HuH-7 (cell line): ENCODE results near the gene CMTM7.
"Not testable (repeated sequence)": the region's sequence is repeated elsewhere in the genome, so short reads cannot be mapped to it uniquely, and the experiment has no call there.

Experiments used
- DNase-seq: peaks from one replicate; pipeline ENCODE4 v3.0.0; 2011; ENCODE audit warnings: low spot score

Gene CMTM7

DNA sequence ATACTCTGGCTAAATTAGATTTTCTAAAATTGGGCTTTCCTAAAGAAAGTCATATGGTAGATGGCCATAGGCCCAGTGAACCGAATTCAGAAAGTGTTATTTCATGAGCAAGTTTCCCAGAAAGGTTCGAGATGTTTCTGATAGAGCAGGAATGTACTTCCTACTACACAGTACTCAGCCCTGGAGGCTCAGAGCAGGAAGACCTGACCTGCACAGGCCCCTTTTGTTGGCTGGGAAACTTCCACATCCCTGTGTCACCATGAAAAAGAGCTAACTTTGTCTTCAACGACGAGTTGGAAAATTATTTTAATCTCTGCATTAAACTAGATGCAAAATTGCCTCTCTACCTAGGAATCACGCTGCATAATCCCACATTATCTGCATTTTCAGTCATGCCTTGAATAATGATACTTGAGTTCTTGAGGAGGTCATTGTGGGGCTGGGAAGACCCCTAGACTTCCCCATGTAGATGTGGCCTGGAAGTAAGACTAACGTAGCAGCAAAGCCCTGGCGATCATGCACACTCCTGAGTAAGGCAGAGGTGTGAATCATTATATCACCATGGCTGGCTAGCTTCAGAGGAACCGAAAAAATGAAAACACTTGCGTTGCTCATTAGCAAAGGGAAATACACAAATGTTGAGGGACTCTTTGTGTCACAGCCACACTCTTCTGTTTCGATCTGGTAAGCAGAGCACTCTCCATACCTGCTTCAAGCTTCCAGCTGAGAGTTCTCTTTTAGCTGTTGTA lies 47.1 kb downstream of the CMTM7 start:
- DNase-seq: no peak

DNA sequence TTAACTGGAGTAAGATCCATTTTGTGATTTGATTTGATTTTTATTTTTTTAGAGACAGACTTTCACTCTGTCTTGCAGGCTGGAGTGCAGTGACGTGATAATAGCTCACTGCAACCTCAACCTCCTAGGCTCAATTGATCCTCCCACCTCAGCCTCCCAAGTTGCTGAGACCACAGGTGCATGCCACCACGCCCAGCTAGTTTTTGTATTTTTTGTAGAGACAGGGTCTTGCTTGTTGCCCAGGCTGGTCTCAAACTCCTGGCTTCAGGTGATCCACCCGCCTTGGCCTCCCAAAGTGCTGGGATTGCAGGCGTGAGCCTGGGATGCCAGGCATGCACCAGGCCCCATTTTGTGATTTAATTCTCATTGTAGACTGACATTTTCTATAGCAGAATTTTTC lies 47.8 kb downstream of the CMTM7 start:
- not testable (repeated sequence) for DNase-seq

DNA sequence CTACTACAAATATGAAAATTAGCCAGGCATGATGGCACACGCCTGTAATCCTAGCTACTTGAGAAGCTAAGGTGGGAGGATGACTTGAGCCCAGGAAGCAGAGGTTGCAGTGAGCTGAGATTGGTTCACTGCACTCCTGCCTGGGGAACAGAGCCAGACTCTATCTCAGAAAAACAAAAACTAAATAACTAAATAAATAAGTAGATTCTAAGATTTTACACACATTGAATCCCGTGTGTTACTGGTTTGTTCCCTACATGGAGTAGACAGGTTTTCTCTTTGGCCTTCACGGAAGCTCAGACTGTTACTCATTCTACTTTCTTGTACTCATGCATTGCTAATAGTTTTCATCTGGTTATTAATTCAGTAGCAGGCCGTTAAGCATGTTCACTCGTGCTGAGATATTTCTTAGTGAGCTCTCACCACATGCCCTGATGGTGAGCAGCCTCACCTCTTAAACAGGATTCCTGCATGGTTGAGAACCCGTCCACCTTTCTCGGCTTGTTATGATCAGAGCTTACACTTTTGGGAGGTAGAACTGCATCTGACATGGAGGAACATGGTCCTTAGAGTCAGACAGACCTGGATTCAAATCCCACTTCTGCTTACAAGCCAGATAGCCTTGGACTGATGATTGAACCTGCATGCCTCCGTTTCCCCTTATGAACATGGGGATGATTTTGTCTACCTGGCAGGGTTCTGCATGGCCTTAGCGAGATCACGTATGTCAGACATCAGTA lies 49.1 kb downstream of the CMTM7 start:
- no peak for DNase-seq

DNA sequence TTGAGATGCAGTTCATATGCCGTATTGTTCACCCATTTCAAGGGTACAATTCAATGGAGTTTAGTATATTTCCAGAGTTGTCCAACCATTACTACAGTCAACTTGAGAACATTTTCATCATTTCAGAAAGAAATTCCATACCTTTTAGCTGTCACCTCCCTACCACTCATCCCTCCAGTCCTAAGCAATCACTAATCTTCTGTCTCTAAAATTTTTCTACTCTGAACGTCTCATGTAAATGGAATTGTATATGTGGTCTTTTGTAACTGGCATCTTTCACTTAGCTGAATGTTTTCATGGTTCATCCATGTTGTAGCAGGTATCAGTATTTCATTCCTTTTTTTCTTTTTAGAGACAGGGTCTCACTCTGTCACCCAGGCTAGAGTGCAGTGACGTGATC lies 51.1 kb downstream of the CMTM7 start:
- no peak for DNase-seq

DNA sequence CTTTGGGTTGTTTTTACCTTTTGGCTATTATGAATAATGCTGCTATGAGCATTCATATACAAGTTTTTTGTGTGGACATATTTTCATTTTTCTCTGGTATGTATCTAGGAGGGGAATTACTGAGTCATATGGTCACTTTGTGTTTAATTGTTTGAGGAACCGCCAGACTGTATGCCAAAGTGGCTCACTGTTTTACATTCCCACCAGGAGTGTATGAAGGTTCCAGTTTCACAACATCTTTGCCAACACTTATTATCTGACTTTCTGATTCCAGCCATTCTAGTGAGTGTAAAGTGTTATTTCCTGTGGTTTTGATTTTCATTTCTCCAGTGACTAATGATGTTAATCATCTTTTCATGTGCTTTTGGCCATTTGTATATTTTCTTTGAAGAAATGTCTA lies 51.8 kb downstream of the CMTM7 start:
- DNase-seq: no peak

DNA sequence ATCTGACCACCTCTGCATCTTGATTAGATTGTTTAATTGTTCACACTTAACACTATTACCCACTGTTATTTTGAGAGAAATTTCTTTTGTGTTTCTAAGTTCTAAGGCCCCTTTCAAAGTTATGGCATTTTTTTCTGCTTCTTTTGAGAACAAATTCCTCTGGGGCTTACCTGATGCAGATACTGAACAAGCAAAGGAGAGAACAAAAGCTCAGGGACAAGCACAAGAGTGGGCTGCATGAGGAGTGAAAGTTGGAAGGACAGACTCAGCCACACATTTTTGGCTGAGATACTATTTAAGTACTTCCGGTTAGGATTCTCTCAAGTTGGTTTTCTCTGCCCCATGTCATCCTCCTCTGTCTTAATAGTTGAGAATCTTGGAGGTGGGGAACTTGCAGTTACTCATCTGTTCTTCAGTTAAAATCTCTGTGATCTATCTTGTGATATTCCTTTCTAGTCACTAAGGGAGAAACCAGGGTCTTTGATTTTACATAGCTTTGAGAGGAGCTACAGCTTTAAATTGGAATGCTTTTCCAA lies 56.3 kb downstream of the CMTM7 start:
- no peak for DNase-seq

DNA sequence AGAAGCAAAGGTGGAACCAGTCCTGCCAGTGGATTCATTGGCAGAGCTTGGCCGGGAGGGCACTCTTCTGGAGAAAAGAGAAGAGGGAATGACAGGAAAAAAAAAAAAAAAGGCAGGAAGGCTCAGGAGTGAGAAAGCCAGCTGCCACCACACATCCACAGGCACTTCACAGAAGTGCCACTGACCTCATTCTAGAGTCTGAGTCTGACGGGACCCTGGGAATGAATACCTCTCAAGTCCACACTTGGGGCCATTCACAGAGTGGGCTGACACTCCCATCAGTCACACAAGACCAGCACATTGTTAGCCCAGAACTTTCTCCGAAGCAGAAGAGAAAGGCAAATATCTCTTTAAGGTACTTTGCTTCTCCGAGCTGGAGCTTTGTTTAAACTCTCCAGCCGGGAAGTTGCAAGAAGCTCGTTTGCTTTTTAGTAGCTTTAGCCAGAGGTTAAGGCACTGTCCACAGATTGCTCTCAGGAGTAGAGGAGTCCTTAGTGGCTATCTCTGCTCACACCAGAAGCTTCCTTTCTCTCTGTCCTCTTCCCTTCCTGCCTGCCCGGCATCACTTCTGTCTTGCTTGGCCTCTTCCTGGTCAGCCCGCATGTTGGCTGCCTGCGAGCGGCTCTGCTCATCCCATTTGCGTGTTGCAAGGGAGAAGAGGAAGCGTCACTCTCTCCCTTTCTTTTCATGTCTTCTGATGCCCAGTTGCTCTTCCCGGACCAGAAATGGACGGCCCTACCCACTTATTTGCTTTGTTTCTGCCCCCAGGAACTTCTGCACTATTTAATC lies 57.2 kb downstream of the CMTM7 start:
- DNase-seq: no peak

DNA sequence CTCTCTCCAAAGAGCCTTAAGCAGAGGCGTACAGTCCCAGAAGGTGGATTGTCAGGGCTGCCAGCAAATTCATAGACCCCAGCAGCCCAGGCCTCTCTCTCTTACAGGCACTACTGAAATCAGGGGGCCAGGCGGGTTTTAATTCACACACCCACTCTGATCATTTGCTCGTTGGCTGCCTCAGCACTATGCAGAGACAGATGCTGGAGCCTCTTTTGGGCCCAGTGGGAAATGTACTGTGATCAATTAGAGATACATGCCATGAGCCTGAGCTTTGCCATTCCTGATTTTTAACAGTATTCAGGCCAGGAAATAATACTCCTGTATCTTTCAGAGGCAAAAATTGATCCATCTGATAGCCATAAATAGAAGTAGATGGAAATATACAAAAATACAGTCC lies 58.0 kb downstream of the CMTM7 start:
- no peak for DNase-seq

DNA sequence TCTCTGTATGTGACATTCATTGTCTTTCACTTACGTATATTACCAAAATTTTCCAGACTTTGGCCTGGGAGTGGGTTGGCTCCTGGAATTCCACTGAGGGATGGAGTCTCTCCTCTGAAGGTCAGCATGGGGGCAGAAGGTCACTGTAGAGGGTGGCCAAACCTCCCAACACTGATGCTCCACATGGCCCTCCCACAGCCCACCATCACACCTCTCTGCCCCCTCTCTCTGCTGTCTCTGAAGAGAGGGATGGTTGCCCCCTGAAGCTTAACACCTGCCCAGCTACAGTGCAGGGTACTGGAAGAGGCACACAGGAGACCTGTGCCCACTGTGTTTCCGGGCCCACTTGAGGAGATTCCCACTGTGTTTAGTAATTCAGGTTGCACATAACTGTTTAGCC lies 58.8 kb downstream of the CMTM7 start:
- DNase-seq: no peak

DNA sequence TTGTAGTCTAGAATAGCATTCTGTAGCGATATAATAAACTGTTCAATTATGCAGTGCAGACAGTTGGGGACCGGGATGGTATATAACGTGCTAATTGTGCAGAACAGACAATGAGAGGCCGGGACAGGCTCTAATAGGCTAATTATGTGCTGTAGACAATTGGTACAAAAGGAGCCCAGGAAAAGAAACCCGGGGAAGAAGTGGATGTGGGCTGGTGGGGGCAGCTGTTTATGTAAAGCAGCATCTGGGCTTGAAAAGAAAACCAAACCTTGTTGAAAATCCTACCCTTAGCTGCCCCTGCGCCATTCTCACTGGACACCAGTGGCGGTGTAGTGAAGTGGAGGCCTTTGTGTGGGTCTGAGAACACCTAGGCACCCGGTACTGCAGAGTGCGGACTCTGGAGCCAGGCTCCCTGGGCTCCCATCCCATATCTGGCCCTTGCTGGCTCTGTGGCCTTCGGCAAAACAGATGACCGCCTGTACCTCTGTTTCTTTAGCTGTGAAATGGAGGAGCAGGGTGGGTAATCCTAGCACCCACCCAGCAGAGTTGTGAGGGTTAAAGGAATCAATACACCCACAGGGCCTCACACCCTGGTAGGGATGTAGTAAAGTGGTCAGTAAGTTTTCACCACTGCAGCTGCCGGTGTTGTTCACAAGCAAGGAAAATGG lies 59.5 kb downstream of the CMTM7 start:
- DNase-seq: no peak

DNA sequence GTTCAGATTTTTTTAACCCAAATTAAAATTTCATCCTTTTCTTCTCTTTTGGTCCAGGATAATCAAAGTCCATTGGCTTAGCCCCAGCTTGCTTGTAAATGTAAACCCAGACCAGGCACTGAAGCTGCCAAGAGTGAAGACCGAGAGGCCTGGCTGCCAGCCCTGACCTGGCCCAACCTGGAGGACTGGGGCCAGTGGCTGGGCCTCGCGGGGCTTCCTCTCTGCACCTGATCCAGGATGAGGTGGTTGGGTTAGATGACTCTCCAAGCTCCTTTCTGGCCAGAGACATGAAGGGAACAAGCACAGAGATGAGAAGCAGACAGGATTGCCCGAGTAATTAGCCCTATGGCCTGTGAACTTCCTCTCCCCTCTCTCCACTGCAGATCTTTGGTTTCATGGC lies 60.4 kb downstream of the CMTM7 start:
- DNase-seq: no peak

DNA sequence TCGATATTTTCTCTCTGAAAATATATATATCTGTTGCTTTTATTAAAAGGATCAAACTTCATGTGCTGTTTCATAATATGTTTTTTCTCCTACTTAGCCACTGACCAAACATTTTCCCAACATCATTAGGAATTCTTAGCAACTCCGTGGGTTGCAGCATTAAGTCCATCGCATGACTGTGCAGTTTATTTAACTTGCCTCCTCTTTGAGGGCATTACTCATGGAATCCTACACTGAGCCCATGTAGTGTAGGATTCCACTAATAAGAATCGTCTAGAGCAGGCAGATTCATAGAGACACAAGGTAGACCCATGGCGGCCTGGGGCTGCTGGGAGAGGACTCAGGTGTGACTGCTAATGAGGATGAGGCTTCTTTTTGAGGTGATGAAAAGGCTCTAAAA lies 61.7 kb downstream of the CMTM7 start:
- DNase-seq: no peak

DNA sequence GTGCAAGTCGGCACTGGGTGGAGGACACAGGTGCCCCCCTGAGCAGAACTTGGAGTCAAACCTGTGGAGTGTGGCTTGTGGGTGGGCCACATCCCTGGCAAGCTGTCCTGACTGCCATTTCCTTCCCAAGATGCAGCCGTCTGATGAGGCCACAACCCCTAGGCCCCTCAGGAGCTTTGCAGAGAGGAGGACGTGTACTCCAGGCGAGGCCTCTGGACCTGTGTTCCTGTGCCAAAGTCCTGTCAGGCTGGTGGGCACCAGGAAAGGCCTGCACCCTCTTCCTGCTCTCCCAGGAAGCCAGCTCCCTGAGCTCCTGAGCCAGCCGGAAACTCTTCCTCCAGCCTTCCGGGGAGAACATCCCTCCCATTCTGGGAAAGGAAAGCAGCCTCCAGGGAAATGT lies 62.5 kb downstream of the CMTM7 start:
- no peak for DNase-seq

DNA sequence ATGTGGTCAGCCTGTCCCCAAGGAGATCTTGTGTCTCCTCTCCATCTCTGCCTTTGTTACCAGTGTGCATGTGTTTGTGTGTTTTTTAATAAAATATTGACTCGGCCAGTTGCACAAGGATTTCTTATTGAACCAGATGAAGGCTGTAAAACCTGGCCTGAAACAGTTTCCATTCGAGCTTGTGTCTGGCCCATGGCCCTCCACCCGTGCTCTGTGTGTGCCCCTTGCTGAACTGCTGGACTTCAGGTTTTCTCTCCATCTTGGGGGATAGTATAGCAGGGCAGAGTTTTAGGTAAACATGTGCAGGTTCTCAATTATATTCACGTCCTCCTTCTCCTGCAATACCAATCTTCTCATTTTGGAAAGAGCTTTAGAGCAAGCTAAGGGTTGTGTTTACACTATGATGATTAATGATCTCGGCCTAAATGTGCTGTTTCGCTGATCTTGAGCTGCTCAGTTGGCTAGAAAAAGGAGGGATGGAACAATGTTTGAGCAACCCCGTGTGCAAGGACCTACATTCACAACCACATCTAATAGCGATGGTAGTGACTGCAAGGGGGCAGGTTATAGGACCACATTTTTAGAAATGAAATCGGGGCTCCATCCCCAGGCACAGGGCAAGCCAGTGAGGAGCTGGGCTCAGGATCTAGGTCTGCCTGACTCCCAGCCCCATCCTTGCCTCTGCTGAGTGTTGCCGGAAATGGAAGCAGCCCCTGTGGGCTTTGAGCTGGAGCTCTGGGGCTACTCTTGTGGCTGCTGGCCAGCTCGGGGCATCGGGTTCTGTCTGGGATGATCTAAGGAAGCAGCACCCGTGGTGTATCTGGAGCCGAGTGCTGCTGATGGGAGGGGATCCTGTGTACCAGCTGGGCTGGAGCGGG lies 63.3 kb downstream of the CMTM7 start:
- DNase-seq: no peak

DNA sequence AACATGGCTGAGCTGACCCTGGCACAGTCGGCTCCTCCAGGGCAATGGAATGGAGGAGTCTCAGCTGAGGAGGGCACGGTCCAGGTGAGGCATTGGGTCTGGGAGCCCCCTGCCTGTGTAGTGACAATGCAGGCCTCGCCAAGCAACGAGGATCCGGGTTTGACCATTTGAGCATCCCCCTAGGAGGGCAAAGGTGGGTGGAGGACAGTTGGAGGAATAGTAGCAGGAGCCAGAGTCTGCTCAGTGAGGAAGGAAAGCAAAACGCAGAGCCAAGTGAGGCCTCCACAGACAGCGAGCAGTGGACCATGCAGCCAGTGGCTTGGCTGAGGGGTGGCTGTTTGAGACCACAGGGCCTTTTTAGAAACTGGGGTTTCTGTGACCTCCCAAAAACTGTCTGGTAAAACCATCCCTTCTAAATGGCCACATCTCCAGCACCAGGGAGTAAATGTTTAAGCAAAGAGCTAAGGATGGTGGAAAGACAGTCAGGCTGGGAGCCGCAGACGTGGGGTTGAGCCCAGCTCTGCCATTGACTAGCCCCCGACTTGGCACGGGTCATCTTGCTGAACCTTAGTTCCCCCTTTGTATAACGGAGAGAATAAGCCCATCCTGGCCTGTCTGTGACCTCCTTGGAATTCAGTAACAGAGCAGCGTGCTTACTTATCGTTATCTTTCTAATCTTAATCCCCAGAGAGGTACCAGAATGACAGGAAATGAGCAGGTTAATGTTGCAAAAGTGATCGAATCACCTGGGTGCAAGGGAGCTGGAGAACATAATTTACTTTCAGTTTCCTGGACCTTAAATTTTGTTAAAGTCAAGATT lies 64.2 kb downstream of the CMTM7 start:
- no peak for DNase-seq

DNA sequence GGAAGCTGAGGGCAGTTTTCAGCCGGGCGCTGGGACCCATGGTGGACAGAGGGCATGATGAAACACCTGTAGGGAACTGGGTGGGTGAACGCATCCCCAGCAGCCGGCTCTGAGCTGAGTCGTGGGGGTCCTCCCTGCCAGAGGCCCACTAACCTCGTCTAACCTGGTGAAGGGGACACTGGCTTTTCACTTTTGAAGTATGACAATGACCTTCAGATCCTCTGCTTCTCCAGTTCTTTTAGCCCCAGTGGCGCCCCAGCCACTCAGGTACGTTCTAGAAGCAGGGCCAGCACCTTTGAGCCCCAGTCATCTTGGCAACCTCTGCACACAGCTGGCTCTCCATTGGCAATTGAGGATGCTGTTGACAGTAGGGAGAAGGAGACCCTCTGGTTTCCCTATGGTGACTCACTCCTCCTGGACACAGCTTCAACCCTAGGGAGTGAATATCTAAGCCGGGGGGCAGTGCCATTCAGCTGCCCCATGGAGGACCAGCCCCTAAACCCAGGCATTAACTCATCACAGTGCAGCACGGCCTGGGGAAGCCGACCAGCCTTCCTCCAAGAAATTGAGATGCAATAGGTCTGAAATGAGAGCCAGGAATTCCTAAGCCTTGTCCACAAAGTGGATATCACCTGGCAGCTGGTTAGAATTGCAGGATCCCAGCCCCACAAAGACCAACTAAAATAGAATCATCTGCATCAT lies 64.9 kb downstream of the CMTM7 start:
- no peak for DNase-seq

DNA sequence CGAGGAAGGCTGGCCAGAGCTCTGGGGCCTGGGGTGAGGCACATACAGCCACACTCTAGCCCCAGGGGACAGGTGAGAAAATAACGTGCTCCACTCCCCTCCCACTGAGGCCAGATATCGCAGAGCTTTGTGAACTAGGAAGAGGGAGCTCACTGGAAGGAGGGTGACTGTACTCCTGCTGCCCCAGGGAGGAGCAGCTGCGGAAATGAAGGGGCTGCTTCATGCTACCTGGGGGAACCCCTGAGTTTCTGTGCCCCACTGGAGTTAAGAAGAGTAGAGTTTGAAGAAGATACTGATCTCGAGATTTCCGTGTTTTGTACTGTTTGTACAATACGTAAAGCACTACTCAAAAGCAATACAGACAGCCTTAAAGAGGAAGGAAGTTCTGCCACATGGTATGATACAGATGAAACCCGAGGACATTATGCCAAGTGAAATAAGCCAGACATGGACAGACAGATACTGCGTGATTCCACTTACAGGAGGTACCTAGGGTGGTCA lies 66.4 kb downstream of the CMTM7 start:
- DNase-seq: no peak

DNA sequence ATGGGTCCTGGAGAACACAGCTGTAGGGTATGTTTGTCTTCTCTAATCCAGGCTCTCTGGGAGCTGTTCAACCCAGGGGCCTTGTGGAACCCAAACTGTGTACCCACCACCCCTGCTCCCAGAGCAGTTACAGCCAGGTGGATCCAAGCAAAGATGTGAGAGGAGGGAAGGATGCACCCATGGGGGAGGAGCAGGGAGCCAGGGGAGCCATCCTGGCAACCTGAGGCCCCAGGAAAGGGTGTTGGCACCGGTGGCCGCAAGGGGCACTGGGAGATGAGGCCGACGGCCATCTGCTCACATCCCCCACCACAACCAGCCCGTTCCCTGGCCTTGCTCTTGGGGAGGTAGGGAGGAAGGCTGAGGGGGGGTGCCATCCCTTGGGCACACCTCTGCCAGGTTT lies 67.8 kb downstream of the CMTM7 start:
- DNase-seq: no peak

DNA sequence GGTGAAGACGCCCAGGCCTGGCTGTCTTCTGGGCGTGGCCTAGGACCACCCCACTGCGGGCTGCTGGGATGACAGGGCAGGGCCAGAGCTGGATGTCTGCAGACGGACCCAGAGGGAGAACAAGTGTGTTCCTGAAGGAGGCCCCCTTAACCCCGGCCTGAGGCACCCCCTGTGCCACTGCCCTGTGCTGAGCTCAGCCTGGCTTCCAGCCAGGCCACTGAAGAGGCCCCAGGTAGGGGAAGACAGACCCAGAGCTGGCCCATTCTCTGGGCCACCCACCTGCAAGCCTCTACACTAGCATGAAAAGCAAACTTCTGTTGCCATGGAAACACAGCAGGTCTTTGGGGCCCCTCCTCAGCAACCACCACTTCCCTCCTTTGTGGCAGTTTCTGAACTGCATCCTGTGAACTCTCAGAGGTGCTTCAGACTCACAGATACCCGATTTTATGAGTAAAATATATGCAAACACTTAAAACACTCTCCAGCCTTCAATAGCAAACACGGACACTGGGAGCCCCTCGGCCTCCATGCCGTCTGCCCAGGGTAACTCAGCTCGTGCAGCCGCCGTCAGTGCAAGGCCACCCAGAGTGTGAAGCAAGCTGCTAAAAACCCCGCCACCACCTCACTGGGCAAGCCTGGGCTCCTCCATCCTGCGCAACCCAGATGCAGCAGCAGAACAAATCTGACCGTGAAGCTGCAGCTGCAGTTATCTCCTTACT lies 68.5 kb downstream of the CMTM7 start:
- no peak for DNase-seq
